ENCODE data around the gene FBXL13.

DNA sequence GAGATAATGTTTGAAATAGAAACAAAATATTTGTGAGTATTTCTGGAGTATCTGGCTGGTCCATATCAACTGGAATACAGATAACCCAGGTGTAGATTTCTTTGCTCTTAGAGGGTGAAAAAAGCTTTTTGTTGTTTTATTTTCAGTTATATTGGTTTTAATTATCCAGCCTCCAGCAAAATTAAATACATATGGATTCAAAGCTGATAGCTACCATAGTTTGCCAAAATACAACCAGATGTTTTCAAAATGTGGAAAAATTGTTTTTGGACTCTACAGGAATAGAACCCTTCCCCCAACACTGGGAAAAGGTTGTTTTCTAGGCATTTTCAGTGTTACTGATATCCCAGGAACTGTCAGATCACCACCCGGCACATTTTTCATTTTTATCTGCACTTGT, 131.7 kb downstream of the FBXL13 start:
- TF ChIP-seq, protein P1, sequence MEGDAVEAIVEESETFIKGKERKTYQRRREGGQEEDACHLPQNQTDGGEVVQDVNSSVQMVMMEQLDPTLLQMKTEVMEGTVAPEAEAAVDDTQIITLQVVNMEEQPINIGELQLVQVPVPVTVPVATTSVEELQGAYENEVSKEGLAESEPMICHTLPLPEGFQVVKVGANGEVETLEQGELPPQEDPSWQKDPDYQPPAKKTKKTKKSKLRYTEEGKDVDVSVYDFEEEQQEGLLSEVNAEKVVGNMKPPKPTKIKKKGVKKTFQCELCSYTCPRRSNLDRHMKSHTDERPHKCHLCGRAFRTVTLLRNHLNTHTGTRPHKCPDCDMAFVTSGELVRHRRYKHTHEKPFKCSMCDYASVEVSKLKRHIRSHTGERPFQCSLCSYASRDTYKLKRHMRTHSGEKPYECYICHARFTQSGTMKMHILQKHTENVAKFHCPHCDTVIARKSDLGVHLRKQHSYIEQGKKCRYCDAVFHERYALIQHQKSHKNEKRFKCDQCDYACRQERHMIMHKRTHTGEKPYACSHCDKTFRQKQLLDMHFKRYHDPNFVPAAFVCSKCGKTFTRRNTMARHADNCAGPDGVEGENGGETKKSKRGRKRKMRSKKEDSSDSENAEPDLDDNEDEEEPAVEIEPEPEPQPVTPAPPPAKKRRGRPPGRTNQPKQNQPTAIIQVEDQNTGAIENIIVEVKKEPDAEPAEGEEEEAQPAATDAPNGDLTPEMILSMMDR (IDR thresholded peaks at IDR 0.05) = no peak
- no peak for TF ChIP-seq POLR2A (IDR thresholded peaks at IDR 0.05)

All from vagina (tissue), 2 donors.